HG03571 (cell line): ENCODE measurements around the gene MARK2.

Experiments
- ATAC-seq: cut with Tn5 transposase; IDR thresholded peaks from one replicate; pipeline ENCODE4 v1.9.1; 2021; ENCODE audit not compliant: unreplicated experiment

Gene MARK2

DNA sequence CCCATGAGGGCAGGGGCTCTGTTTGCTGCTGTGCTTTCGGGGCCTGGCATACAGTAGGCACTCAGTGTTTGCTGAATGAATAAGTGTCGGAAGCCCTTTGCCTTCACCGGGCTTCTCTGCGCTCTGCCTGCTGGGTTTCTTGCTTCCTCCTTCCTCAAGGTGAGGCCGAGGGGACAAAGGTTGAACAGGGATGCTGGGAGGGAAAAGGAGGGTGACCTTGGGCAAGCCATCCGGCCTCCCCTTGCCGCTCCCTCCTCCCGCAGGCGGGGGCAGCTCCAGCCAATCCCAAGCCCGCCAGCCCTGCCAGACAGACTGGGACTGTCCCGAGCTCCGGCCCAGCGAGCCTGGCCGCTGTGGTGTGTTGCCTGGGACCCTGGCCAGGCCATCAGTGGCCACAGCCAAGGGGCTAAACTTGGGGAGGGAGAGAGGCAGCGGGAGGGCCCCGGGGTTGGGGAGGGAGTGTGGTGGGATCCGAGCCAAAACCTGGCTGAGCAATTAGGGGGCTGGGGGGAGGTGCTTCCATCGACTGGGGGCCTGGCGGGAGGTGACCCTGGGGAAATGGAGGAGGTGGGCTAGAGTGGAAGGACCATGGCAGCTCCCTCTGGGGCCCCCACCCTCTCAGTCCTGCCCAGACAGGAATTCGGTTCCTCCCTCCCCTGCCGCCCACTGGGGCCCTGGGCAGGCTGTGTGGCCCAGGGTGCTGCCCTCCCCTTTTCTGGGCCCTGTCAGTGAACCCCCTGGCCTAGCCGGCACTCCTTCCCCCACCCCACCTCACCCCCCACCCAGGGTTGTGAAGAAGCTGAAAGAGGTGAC lies 81.4 kb downstream of the MARK2 start:
- no peak for ATAC-seq

DNA sequence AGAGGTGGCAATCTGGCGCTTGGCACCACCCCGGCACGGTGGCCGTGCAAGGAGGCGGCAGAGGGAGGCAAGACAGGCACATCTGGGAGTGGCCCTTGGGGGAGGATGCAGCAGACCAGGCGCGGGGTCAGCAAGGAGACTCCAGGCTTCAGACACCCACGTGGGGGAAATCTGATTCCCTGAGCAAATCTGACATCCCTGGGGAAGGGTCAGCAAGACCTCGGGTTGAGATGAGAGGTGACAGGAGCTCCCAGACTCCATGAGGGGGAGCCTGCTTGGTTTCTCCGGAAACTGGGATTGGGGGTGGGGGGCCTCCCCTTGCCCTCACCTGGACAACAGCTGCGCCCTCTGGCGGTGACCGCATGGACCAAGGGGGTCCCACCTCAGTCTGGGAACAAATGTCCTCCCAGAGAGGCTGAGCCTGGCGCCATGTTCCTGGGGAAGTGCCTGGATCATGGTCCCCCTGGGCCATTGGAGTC lies 82.1 kb downstream of the MARK2 start:
- no peak for ATAC-seq

DNA sequence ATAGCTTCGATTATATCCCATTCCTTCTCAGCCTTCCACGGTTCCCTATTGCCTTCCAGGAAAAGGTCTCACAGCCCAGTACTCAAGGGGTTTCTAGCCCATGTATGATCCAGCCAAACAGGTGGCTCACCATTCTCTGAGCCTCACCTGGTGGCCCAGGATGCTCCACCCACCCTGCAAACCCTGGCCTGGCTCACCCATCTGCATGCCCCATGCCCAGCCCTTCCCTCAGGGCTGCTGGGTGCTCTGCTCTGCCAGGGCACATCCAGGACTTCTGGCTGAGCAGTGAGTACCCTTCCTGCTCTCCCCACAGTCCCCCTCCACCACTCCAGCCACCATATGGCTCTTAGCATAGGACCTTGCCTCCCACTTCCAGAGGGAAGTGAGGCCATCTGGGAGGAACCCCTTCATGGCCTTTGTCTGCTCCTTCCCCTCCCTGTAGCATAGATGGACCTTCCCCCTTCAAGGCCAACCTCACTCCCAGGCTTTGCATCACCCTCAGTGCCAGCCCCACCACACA lies 83.8 kb downstream of the MARK2 start:
- no peak for ATAC-seq

- ATAC-seq, result no peak
These were observed 84.4 kb downstream of the MARK2 start for GRCh38 chr11:63923319-63923718.

- ATAC-seq, result no peak
These were observed 90.7 kb downstream of the MARK2 start for GRCh38 chr11:63929616-63930015.

GRCh38 chr11:63931045-63931444 lies 92.1 kb downstream of the MARK2 start:
- no peak for ATAC-seq

GRCh38 chr11:63931876-63932275 lies 93.0 kb downstream of the MARK2 start:
- no peak for ATAC-seq

DNA sequence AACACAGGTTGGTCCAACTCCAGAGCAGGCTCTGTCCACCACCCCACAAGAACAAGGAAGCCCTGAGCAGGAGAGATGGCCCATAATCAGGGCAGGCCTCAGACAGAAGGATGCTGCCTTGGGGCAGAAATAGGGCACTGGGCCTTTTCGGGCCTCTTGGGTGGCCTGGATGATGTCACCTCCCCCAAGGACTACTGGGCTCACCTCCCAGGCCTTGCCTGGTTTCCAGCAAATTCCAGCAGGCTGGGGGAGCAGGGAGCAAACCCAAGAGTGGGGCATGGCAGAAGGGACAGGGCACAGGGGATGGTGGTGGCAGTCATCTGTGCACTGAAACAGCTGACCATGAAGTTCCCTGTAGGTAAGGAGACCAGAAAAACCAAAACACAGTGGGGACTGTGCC lies 94.5 kb downstream of the MARK2 start:
- no peak for ATAC-seq

DNA sequence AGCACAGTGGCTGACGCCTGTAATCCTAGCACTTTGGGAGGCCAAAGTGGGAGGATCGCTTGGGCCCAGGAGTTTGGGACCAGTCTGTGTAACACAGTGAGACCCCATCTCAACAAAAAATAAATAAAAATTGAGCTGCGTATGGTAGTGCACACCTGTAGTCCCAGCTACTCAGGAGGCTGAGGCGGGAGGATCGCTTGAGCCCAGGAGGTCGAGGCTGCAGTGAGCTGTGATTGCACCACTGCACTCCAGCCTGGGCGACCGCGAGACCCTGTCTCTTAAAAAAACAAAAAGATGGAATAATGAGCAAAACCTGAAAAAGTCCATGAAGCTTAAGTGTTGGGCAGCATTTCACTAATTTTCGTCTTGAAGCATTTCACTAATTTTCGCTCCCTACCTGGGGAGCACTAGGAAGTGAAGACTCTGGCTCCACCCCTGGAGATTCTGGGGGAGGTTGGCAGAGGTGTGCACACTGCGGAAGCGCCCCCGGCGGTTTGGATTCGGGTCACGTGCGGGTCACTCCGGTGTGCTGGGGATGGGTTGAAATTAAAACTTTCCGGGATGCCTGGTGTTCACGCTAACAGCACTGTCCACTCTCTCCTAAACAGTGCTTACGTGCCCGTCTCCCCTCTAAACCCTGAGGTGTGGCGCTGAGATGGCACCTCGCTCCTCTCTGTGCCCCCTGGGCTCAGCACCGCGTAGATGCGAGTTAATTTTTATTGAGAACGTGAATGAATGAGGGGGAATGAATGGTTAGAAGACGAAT lies 99.0 kb downstream of the MARK2 start:
- ATAC-seq, result no peak

GRCh38 chr11:63938479-63939396 lies 99.8 kb downstream of the MARK2 start, which contains the start of gene NAA40:
NAA40 (plus strand) TSS chr11:63939002; CDS start chr11:63939097, 95 bp downstream.
- ATAC-seq, result peak; percentile 82

DNA sequence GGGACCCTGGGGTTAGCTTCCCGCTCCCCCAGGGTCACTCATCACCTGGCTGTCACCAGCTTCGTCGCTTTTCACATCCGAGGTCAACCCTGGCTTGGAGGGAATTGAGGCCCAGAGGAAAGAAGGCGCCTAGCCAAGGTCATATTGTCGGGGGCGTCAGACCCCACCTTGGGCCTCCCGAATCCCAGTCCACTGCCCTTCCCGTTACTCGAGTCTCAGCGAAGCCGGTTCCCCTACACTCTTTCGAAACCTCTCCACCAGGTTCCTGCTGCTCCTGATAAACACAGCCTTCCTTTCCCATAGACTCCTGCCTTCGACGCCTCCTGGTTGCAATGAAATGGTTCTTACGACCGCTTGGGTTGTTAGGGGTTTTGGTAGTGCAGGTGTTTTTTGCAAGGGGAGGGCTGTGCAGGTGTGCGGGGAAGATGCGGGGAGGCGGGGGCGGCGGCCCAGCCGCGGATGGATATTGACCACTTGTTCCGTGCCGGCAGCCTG lies 100.5 kb downstream of the MARK2 start:
- ATAC-seq, result no peak

GRCh38 chr11:63940786-63941185 lies 101.9 kb downstream of the MARK2 start:
- ATAC-seq, result no peak

- ATAC-seq, result no peak
These were observed 103.0 kb downstream of the MARK2 start for GRCh38 chr11:63941901-63942300.

DNA sequence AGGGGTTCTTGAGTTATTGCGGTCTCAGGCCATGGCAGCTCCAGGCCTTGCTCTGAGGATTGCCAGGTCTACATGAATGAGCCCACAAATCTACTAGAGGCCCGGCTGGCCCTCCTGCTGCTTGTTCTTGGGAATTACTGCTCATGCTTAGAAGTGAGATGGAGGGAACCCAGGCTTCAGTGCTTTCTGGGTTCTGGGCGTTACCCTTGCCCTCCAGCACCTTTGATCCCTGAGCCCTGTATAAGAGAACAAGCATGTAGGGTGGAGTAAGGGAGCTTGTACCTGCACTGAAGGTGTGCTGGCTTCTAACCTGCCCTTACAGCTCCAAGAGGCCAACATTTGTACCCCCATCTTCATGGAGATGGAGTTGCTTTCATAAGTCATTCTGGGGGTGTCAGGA lies 103.9 kb downstream of the MARK2 start:
- ATAC-seq, result no peak

GRCh38 chr11:63944987-63945386 lies 106.1 kb downstream of the MARK2 start:
- ATAC-seq, result no peak

- ATAC-seq, result no peak
These were observed 106.7 kb downstream of the MARK2 start for GRCh38 chr11:63945477-63946163.

- no peak for ATAC-seq
These were observed 113.0 kb downstream of the MARK2 start for GRCh38 chr11:63951779-63952536.

DNA sequence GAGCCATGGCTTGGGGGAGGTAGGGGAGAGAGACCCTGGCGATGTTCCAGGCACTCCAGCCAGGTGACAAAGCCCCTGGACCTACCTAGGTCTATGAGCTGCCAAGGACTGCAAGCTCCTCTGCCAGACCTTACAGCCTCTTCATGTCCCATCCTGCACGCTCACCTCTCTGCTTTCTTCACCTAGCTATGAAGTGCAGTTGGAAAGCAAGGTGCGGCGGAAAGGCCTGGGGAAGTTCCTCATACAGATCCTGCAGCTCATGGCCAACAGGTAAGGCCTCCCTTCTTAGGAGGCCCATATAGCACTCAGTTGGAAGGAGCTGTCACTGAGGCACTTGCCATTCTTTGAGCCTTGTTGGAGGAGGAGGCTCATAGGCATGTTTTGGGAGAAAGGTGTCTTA lies 113.7 kb downstream of the MARK2 start:
- no peak for ATAC-seq

DNA sequence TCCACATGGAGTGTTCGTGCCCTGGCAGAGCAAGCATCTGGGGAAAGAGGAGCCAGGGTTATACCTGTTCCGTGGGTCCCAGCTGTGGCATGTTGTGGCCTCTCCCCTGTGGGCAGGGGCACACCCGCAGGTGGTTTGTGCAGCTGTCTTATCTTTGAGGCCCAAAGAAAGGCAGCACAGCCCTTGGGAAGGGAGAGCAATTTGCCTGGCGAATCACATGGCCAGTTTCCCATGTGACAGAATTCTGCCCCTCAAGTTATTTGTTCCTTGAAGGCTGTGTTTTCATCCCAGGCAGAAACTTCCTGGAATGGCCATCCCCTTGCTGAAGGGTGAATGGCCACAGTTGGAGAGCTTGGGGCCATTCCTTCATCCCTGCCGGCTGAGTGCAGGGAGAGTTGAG lies 119.1 kb downstream of the MARK2 start:
- no peak for ATAC-seq
